NCI-H1092 (cell line): ENCODE results near the gene TMED9.
"Not testable (repeated sequence)": the region's sequence is repeated elsewhere in the genome, so short reads cannot be mapped to it uniquely, and the experiment has no call there.

ENCODE experiments used
- DNase-seq: peaks from one replicate; lab custom pipeline; 2025; lab: John Stamatoyannopoulos, UW

Gene TMED9

DNA sequence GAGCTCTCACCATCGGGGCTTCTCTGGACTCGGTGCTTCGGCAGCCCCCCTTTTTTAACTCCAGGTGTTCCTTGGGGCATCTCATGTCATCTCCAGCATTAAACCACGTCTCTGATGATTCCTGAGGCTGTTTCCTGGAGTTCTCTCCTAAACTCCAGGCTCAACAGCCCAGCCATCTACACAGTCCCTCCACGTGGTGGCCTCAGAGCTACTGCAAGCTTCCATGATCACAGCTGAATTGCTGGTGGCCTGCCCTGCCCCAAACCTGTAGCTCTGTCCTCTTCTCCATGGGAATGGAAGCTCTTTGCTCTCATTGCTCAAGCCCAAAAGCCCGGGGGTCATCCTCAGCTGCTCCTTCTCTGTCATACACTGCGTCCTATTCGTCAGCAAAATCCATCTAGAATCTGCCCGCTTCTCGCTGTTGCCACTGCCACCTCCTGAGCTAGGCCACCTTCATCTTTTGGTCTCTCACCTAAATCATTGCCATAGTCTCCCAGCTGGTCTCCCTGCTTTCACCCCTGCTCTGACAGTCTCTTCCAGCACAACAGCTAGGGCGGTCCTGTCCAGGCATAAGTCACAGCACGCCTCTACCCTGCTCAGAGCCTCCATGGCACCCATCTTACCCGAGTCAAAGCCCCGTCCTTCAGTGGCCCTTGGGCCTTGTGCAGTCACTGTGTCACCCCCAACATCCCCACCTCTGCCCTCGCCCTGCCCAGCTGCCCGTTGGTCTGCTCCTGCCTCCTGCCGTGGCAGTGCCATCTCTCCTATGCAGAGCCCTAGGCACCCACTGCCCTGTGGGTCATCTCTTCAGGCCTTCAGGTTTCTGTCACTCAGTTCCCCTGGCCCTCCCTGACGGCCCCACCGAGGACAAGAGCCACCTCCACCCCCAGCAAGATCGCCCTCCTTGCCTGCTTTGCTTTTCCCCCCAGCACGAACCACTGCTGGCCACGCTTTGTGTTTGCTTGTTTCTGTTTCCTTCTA, 14.4 kb downstream of the TMED9 start:
- no peak for DNase-seq

- no peak for DNase-seq
Measured at GRCh38 chr5:177607115-177607451, 15.1 kb downstream of the TMED9 start.

GRCh38 chr5:177607452-177608192, 15.6 kb downstream of the TMED9 start:
- peak; percentile 37 for DNase-seq

GRCh38 chr5:177608243-177609075, 16.5 kb downstream of the TMED9 start:
- DNase-seq, result no peak

DNA sequence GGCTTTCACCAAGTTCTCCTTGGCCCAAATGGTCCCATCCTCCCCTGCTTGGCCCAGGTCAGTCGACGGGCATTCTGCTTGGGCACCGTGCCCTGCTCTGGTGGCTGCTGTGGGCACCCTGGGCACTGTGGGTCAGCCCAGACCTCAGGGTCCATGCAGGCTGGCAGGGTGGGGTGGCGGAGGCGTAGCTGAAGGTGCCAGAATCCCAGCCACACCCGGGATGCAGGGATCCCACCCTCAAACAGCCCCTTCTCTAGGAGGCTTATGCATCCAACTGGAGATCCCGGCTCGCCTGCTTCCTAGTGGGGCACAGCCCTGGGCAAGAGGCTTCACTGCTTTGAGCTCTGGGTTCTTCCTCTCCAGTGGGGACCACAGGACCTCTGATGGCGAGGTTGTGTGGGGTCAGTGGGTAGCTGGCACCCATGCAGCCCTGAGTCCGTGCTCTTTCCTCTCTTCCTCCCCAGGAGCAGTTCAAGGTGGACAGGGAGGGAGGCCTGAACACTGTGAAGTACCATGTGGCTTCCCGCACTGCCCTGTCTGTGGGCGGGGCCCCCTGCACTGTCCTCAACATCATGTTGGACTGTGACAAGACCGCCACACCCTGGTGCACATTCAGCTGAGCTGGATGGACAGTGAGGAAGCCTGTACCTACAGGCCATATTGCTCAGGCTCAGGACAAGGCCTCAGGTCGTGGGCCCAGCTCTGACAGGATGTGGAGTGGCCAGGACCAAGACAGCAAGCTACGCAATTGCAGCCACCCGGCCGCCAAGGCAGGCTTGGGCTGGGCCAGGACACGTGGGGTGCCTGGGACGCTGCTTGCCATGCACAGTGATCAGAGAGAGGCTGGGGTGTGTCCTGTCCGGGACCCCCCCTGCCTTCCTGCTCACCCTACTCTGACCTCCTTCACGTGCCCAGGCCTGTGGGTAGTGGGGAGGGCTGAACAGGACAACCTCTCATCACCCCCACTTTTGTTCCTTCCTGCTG, 17.4 kb downstream of the TMED9 start:
- no peak for DNase-seq

- no peak for DNase-seq
Measured at GRCh38 chr5:177610131-177610769, 18.2 kb downstream of the TMED9 start.

GRCh38 chr5:177610770-177611445, 18.9 kb downstream of the TMED9 start:
- no peak for DNase-seq

DNA sequence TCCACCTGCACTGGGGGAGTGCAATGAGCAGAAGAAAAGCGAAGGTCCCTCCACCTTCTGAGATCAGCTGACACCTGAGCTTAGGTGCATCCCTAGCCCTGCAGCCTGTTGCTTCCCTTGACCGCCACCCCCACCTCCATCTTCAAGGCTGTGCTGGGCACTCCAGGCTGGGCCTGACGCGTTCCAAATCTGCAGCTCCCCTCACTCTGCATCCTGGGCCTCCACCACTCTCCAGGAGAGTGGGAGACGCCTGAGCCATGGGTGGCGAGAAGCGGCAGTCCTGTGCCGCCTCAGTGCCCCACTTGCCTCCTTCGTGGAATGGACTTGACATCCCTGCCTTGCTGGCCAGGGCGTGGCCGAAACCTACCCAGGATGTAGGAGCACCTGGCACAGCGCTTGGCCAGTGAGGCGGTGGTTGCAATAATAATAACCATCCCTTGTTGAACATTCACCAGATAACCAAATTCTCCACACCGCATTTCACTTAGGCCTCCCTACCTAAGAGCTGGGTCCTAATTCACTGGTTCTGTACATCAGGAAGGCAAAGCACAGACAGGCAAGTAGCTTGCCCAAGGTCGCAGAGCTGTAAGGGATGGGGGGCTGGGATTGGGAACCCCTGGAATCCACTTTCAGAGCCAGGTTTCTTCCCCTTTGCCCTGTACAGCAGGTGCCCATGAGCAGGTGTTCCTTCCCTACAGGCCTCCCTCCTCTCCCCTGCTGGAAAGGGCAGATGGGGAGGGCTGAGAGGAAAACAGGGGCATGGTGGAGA, 19.6 kb downstream of the TMED9 start:
- DNase-seq, result no peak

GRCh38 chr5:177612215-177612673, 20.2 kb downstream of the TMED9 start:
- DNase-seq, result no peak

GRCh38 chr5:177620560-177620959, 28.6 kb downstream of the TMED9 start:
- DNase-seq, result no peak

DNA sequence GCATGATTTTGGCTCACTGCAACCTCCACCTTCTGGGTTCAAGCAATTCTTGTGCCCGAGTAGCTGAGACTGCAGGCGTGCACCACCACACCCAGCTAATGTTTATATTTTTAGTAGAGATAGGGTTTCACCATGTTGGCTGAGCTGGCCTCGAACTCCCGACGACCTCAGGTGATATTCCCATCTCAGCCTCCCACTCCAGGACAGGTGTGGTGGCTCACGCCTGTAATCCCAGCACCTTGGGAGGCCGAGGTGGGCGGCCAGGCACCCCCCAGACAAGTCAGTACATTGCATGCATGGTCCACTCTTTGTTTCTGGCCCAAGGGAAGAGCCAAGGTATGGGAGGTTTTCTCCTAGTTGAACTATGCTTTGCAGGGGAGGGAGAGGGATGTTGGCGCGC, 32.2 kb downstream of the TMED9 start:
- not testable (repeated sequence) for DNase-seq

DNA sequence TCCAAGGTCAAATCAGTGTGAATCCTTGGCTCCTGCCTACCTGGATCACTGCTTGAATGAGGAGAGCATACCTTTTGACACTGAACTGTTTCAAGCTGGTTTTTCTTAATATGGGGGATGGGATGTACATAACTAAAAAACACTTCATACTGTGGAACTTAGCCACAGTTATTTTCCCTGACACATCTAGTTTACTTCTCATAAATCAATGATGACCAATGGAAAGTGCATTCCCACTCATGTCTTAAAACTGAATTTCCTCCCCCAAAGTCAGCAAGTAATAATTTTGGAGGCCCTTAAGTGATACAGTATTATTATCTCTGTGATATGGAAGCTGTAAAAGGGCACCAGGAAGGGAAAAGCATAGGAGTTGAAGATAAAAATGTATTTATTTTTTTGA, 38.2 kb downstream of the TMED9 start:
- not testable (repeated sequence) for DNase-seq

DNA sequence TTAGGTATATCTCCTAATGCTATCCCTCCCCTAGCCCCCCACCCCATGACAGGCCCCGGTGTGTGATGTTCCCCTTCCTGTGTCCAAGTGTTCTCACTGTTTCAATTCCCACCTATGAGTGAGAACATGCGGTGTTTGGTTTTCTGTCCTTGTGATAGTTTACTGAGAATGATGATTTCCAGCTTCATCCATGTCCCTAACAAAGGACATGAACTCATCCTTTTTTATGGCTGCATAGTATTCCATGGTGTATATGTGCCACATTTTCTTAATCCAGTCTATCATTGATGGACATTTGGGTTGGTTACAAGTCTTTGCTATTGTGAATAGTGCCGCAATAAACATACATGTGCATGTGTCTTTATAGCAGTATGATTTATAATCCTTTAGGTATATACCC, 42.9 kb downstream of the TMED9 start:
- DNase-seq, result not testable (repeated sequence)

DNA sequence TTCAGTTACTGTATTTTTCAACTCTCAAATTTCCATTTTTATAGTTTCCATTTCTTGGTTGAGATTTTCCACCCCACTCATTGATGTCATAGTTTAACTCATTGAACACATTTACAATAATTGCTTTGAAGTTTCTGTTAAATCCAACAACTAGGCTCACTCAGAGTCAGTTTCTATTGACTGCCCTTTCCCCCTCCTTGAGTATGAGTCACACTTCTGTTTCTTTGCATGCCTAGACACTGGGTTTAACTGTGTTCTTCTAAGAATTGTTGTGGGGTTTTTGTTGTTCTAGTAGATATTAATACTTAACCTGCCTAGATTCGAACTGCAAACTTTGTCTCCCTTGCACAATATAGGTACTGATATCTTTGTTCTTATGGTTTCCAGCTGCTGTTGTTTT, 53.5 kb downstream of the TMED9 start:
- DNase-seq, result not testable (repeated sequence)
